ENCODE measurements around the gene UST. TPM values are rescaled to one million over a fixed set of nuclear protein-coding genes. Genes with fewer than 3 reads are reported as not detected.

UST gene
- total and polyA plus RNA-seq, 4 donors, result 0.24 to 2.7 (median 0.87) TPM

DNA sequence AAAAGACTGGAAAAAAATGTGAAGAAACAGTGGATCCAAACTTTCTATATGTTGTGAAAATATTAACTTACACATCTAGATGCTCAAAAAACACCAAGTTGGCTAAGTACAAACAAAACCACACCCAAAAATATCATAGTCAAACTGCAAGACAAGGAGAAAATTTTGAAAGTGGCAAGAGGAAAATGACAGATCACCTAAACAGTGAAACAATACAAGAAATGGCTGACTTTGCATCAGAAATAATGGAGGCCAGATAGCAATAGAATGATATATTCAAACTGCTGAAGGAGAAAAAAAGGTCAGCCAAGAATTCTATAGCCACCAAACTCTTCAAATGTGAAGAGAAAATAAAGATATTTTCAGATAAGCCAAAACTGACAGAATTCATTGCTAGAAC, 22.4 kb upstream of the UST start:
- no peak overlapping the region for H3K9ac ChIP-seq (ENCODE audit: low read depth in 1 of 2, low read length in 2 of 2)
- no peaks in the 10 kb centered on the region for H3K36me3 ChIP-seq (ENCODE audit: control insufficient read depth in 4 of 4, insufficient read depth in 3 of 4, low read depth in 1 of 4, low read length in 3 of 4)
- no peaks in the 10 kb centered on the region for H3K4me1 ChIP-seq (ENCODE audit: control insufficient read depth in 4 of 4, insufficient read depth in 4 of 4, low read length in 3 of 4)
- no peak overlapping the region for H3K4me3 ChIP-seq (ENCODE audit: low read depth in 1 of 3, low read length in 3 of 3)
- no peak overlapping the region for H3K27ac ChIP-seq (ENCODE audit: low read depth in 1 of 2, low read length in 2 of 2)
- peaks cover 0 to 3% (median 0%) of the 10 kb centered on the region in 4 donors for H3K27me3 ChIP-seq (ENCODE audit: control insufficient read depth in 4 of 4, insufficient read depth in 4 of 4, low read length in 3 of 4)
- H3K9me3 ChIP-seq (ENCODE audit: control insufficient read depth in 4 of 4, low read length in 3 of 4), result no peaks in the 10 kb centered on the region
- no peak for TF ChIP-seq HNF4A (conservative IDR thresholded peaks at IDR 0.05)
- DNase-seq (ENCODE audit: low spot score), result no peak

- Histone ChIP-seq H3K36me3 (ENCODE audit: control insufficient read depth in 4 of 4, insufficient read depth in 3 of 4, low read depth in 1 of 4, low read length in 3 of 4) (no peaks in the 10 kb centered on the region), H3K9me3 (ENCODE audit: control insufficient read depth in 4 of 4, low read length in 3 of 4) (no peaks in the 10 kb centered on the region), H3K9ac (ENCODE audit: low read depth in 1 of 2, low read length in 2 of 2) (no peak overlapping the region), H3K27me3 (ENCODE audit: control insufficient read depth in 4 of 4, insufficient read depth in 4 of 4, low read length in 3 of 4) (peaks cover 0 to 3% (median 1%) of the 10 kb centered on the region in 4 donors), H3K27ac (ENCODE audit: low read depth in 1 of 2, low read length in 2 of 2) (no peak overlapping the region), H3K4me1 (ENCODE audit: control insufficient read depth in 4 of 4, insufficient read depth in 4 of 4, low read length in 3 of 4) (no peaks in the 10 kb centered on the region), H3K4me3 (ENCODE audit: low read depth in 1 of 3, low read length in 3 of 3) (no peak overlapping the region)
- WGBS, result 91% methylated on average over 1 of the region's 1 CpG
- no peak for TF ChIP-seq JUND (IDR thresholded peaks at IDR 0.05)
- DNase-seq (ENCODE audit: low spot score), result no peak
These were observed 19.7 kb upstream of the UST start for GRCh38 chr6:148727104-148727503.

- DNase-seq (ENCODE audit: low spot score), result no peak
- H3K27ac ChIP-seq (ENCODE audit: low read depth in 1 of 2, low read length in 2 of 2), result no peak overlapping the region
- H3K4me1 ChIP-seq (ENCODE audit: control insufficient read depth in 4 of 4, insufficient read depth in 4 of 4, low read length in 3 of 4), result peaks cover 0 to 3% (median 1%) of the 10 kb centered on the region in 4 donors
- H3K4me3 ChIP-seq (ENCODE audit: low read depth in 1 of 3, low read length in 3 of 3), result no peak overlapping the region
- no peak overlapping the region for H3K9ac ChIP-seq (ENCODE audit: low read depth in 1 of 2, low read length in 2 of 2)
- no peak for TF ChIP-seq RXRA (IDR thresholded peaks at IDR 0.05)
- no peak for TF ChIP-seq SP1 (IDR thresholded peaks at IDR 0.05)
- no peak for TF ChIP-seq TAF1 (conservative IDR thresholded peaks at IDR 0.05)
- TF ChIP-seq, protein P1, sequence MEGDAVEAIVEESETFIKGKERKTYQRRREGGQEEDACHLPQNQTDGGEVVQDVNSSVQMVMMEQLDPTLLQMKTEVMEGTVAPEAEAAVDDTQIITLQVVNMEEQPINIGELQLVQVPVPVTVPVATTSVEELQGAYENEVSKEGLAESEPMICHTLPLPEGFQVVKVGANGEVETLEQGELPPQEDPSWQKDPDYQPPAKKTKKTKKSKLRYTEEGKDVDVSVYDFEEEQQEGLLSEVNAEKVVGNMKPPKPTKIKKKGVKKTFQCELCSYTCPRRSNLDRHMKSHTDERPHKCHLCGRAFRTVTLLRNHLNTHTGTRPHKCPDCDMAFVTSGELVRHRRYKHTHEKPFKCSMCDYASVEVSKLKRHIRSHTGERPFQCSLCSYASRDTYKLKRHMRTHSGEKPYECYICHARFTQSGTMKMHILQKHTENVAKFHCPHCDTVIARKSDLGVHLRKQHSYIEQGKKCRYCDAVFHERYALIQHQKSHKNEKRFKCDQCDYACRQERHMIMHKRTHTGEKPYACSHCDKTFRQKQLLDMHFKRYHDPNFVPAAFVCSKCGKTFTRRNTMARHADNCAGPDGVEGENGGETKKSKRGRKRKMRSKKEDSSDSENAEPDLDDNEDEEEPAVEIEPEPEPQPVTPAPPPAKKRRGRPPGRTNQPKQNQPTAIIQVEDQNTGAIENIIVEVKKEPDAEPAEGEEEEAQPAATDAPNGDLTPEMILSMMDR (IDR thresholded peaks at IDR 0.05; ENCODE audit: low read depth, low read length, missing input control), result no peak
- TF ChIP-seq RAD21 (IDR thresholded peaks at IDR 0.05), result no peak
- TF ChIP-seq EGR1 (IDR thresholded peaks at IDR 0.05; ENCODE audit: low read depth in 2 of 2), result no peak
- no peak for TF ChIP-seq HNF4A (conservative IDR thresholded peaks at IDR 0.05)
- no peak for TF ChIP-seq FOXA1 (IDR thresholded peaks at IDR 0.05)
- TF ChIP-seq FOXA2 (IDR thresholded peaks at IDR 0.05), result no peak
- no peak for TF ChIP-seq JUND (IDR thresholded peaks at IDR 0.05)
- no peak for TF ChIP-seq HNF4G (IDR thresholded peaks at IDR 0.05)
- no peak for TF ChIP-seq MAX (IDR thresholded peaks at IDR 0.05)
- no peak for TF ChIP-seq GABPA (IDR thresholded peaks at IDR 0.05 in 1 of 2, conservative IDR thresholded peaks at IDR 0.05 in 1 of 2)
- no peak for TF ChIP-seq NR2F2 (IDR thresholded peaks at IDR 0.05)
- TF ChIP-seq YY1 (IDR thresholded peaks at IDR 0.05), result no peak
- TF ChIP-seq, protein P2, sequence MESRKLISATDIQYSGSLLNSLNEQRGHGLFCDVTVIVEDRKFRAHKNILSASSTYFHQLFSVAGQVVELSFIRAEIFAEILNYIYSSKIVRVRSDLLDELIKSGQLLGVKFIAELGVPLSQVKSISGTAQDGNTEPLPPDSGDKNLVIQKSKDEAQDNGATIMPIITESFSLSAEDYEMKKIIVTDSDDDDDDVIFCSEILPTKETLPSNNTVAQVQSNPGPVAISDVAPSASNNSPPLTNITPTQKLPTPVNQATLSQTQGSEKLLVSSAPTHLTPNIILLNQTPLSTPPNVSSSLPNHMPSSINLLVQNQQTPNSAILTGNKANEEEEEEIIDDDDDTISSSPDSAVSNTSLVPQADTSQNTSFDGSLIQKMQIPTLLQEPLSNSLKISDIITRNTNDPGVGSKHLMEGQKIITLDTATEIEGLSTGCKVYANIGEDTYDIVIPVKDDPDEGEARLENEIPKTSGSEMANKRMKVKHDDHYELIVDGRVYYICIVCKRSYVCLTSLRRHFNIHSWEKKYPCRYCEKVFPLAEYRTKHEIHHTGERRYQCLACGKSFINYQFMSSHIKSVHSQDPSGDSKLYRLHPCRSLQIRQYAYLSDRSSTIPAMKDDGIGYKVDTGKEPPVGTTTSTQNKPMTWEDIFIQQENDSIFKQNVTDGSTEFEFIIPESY (IDR thresholded peaks at IDR 0.05), result no peak
- no peak for TF ChIP-seq REST (IDR thresholded peaks at IDR 0.05)
- no peaks in the 10 kb centered on the region for H3K36me3 ChIP-seq (ENCODE audit: control insufficient read depth in 4 of 4, insufficient read depth in 3 of 4, low read depth in 1 of 4, low read length in 3 of 4)
- no peaks in the 10 kb centered on the region for H3K27me3 ChIP-seq (ENCODE audit: control insufficient read depth in 4 of 4, insufficient read depth in 4 of 4, low read length in 3 of 4)
- 88% methylated on average over 2 of the region's 2 CpGs for WGBS
- H3K9me3 ChIP-seq (ENCODE audit: control insufficient read depth in 4 of 4, low read length in 3 of 4), result no peaks in the 10 kb centered on the region
These were observed 10.8 kb upstream of the UST start for GRCh38 chr6:148735989-148736388.
